Astrocyte (in vitro differentiated cells and primary cell): ENCODE measurements around the gene BMF. TPM values are rescaled to one million over a fixed set of nuclear protein-coding genes. Genes with fewer than 3 reads are reported as not detected.
"Not testable (repeated sequence)": the region's sequence is repeated elsewhere in the genome, so short reads cannot be mapped to it uniquely, and the experiment has no call there.

ENCODE experiments used
- DNase-seq: peaks from one replicate; pipeline ENCODE4 v3.0.0-alpha.2; 2010; ENCODE audit warnings: low read depth
- FAIRE-seq: peaks from 2 replicates; lab custom pipeline; 2011; peaks lifted over from hg19 to GRCh38; lab: Jason Lieb, UNC
- H2AFZ ChIP-seq: 2 replicates; pipeline ENCODE4 v1.6.0; 2012; ENCODE audit warnings: low read depth, low read length, inconsistent platforms
- H3K27ac ChIP-seq: 2 replicates; pipeline ENCODE4 v1.5.1; 2011; ENCODE audit warnings: low read depth, low read length, inconsistent platforms
- H3K27me3 ChIP-seq: 2 replicates; pipeline ENCODE4 v1.6.0; 2011; ENCODE audit warnings: low read length, inconsistent platforms; ENCODE audit not compliant: insufficient read depth
- H3K36me3 ChIP-seq: 2 replicates; pipeline ENCODE4 v1.5.1; 2011; ENCODE audit warnings: low read length, inconsistent platforms; ENCODE audit not compliant: insufficient read depth
- H3K4me1 ChIP-seq: 2 replicates; pipeline ENCODE4 v1.5.1; 2011; ENCODE audit warnings: low read length, inconsistent platforms; ENCODE audit not compliant: insufficient read depth
- H3K4me2 ChIP-seq: 2 replicates; pipeline ENCODE4 v1.6.0; 2012; ENCODE audit warnings: low read length, inconsistent platforms
- H3K4me3 ChIP-seq: 2 replicates; pipeline ENCODE4 v1.5.1; 2011; ENCODE audit warnings: low read depth, mild to moderate bottlenecking, low read length, inconsistent platforms; ENCODE audit not compliant: insufficient read depth
- H3K79me2 ChIP-seq: 2 replicates; pipeline ENCODE4 v1.6.0; 2012; ENCODE audit warnings: mild to moderate bottlenecking, low read length, inconsistent platforms; ENCODE audit not compliant: insufficient read depth
- H3K9ac ChIP-seq: 2 replicates; pipeline ENCODE4 v1.6.0; 2012; ENCODE audit warnings: mild to moderate bottlenecking, low read length, inconsistent platforms
- H3K9me3 ChIP-seq: 2 replicates; pipeline ENCODE4 v1.5.1; 2012; ENCODE audit warnings: low read depth, mild to moderate bottlenecking, low read length, inconsistent platforms; ENCODE audit not compliant: insufficient read depth
- H4K20me1 ChIP-seq: 2 replicates; pipeline ENCODE4 v1.6.0; 2012; ENCODE audit warnings: low read length, inconsistent platforms; ENCODE audit not compliant: insufficient read depth
- H3K27ac Mint-ChIP-seq: one replicate; pipeline ENCODE4 v1.8.0; 2021; ENCODE audit warnings: mild to moderate bottlenecking, mixed read lengths; ENCODE audit not compliant: unreplicated experiment
- H3K27me3 Mint-ChIP-seq: one replicate; pipeline ENCODE4 v1.8.0; 2021; ENCODE audit warnings: low read depth, mixed read lengths; ENCODE audit not compliant: unreplicated experiment
- H3K36me3 Mint-ChIP-seq: one replicate; pipeline ENCODE4 v1.8.0; 2021; ENCODE audit warnings: low read depth, mixed read lengths; ENCODE audit not compliant: unreplicated experiment
- H3K4me1 Mint-ChIP-seq: one replicate; pipeline ENCODE4 v1.8.0; 2021; ENCODE audit warnings: low read depth, mixed read lengths; ENCODE audit not compliant: unreplicated experiment
- H3K4me3 Mint-ChIP-seq: one replicate; pipeline ENCODE4 v1.8.0; 2021; ENCODE audit warnings: mild to moderate bottlenecking, moderate library complexity, mixed read lengths; ENCODE audit not compliant: unreplicated experiment
- H3K9me3 Mint-ChIP-seq: one replicate; pipeline ENCODE4 v1.8.0; 2021; ENCODE audit warnings: mild to moderate bottlenecking, mixed read lengths; ENCODE audit not compliant: unreplicated experiment
- EZH2 ChIP-seq: IDR thresholded peaks from 2 replicates; pipeline ENCODE4 v1.6.1; 2012; ENCODE audit warnings: mild to moderate bottlenecking, low read length, inconsistent platforms; ENCODE audit not compliant: insufficient read depth
- total RNA-seq: library from RNA; stranded (reverse); gene quantifications from 2 replicates; pipeline ENCODE4 v1.2.1, GENCODE V29; 2021
- TF ChIP-seq, protein P1 (sequence below): IDR thresholded peaks from 2 replicates; pipeline ENCODE4 v1.5.1; 2011; ENCODE audit warnings: low read depth, mild to moderate bottlenecking, inconsistent platforms, low read length, moderate library complexity; ENCODE audit not compliant: insufficient read depth

BMF gene
- total RNA-seq, 1 donor from 2014 or later, result 31.8 TPM

DNA sequence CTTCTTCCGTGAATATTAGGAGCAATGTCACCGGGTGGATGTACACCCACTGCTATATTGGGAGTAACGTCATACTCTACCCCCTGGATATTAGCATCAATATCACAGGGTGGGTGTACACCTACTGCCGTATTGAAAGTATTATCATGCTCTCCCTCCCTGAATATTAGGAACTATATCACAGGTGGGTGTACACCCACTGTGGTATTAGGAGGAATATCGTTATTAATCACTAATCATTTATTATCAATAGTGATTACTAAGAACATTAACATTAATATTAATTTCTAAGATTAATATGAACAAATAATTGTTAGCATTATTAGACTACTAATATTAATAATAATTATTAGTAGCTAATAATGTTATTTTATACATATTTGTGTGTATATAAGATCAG, 21.4 kb upstream of the BMF start:
- H3K27ac ChIP-seq, result no peak overlapping the region
- H4K20me1 ChIP-seq, result no peaks in the 10 kb centered on the region
- H3K4me3 Mint-ChIP-seq, result no peak overlapping the region
- no peaks in the 10 kb centered on the region for H3K36me3 Mint-ChIP-seq
- H3K4me1 Mint-ChIP-seq, result peaks cover 4% of the 10 kb centered on the region
- no peaks in the 10 kb centered on the region for H3K27me3 ChIP-seq
- no peaks in the 10 kb centered on the region for H3K79me2 ChIP-seq
- no peaks in the 10 kb centered on the region for H3K4me1 ChIP-seq
- no peaks in the 10 kb centered on the region for H3K9me3 ChIP-seq
- FAIRE-seq, result no peak
- no peak overlapping the region for H3K4me2 ChIP-seq
- TF ChIP-seq, protein P1, sequence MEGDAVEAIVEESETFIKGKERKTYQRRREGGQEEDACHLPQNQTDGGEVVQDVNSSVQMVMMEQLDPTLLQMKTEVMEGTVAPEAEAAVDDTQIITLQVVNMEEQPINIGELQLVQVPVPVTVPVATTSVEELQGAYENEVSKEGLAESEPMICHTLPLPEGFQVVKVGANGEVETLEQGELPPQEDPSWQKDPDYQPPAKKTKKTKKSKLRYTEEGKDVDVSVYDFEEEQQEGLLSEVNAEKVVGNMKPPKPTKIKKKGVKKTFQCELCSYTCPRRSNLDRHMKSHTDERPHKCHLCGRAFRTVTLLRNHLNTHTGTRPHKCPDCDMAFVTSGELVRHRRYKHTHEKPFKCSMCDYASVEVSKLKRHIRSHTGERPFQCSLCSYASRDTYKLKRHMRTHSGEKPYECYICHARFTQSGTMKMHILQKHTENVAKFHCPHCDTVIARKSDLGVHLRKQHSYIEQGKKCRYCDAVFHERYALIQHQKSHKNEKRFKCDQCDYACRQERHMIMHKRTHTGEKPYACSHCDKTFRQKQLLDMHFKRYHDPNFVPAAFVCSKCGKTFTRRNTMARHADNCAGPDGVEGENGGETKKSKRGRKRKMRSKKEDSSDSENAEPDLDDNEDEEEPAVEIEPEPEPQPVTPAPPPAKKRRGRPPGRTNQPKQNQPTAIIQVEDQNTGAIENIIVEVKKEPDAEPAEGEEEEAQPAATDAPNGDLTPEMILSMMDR, result no peak
- TF ChIP-seq EZH2, result no peak
- no peaks in the 10 kb centered on the region for H3K36me3 ChIP-seq
- DNase-seq, result no peak
- no peak overlapping the region for H3K27ac Mint-ChIP-seq
- peaks cover 21% of the 10 kb centered on the region for H3K27me3 Mint-ChIP-seq
- no peak overlapping the region for H3K9ac ChIP-seq
- no peak overlapping the region for H2AFZ ChIP-seq
- no peaks in the 10 kb centered on the region for H3K9me3 Mint-ChIP-seq
- H3K4me3 ChIP-seq, result no peak overlapping the region

DNA sequence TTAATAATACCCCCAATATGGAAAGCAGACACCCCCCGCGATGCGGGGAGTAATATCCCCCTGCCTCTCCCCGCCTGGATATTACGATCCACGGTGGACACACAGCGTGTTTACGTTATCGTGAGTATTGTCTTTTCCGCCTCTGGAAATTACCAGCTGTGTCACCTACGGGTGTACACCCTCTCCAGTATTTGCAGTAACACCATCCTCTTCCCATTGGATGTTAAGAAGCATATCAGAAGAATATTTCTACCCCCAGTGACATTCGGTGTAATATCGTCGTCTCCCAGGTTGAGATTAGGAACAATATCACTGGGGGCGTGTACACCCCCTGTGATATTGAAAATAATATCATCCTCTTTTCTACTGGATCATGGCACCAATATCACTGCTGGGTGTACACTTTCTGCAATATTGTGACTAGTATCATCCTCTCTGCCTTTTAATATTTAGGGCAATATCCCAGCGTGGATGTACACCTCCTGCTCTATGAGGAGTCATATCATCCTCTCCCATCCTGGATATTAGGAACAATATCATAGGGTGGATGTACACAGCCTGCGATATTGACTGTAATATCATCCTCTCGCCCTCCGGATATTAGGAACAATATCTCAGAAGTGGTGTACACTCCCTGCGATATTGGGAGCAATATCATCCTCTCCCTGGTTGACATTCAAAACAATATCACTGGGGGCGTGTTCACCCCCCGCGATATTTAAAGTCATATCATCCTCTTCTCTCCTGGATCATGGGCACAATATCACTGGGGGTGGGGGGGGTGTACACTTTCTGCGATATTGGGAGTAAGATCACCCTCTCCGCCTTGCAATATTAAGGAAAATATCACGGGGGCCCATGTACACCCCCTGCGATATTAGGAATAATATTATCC, 20.3 kb upstream of the BMF start:
- no peaks in the 10 kb centered on the region for H3K4me1 Mint-ChIP-seq
- no peak overlapping the region for H3K4me2 ChIP-seq
- H4K20me1 ChIP-seq, result no peaks in the 10 kb centered on the region
- H3K27me3 ChIP-seq, result no peaks in the 10 kb centered on the region
- H3K4me3 Mint-ChIP-seq, result no peak overlapping the region
- H3K4me1 ChIP-seq, result no peaks in the 10 kb centered on the region
- no peaks in the 10 kb centered on the region for H3K9me3 Mint-ChIP-seq
- no peak overlapping the region for H3K27ac Mint-ChIP-seq
- H2AFZ ChIP-seq, result no peak overlapping the region
- TF ChIP-seq, protein P1, result no peak
- no peak for TF ChIP-seq EZH2
- no peaks in the 10 kb centered on the region for H3K79me2 ChIP-seq
- H3K36me3 ChIP-seq, result no peaks in the 10 kb centered on the region
- no peak overlapping the region for H3K27ac ChIP-seq
- H3K4me3 ChIP-seq, result no peak overlapping the region
- FAIRE-seq (no peak), DNase-seq (no peak)
- H3K9me3 ChIP-seq, result no peaks in the 10 kb centered on the region
- no peak overlapping the region for H3K9ac ChIP-seq
- no peaks in the 10 kb centered on the region for H3K36me3 Mint-ChIP-seq
- peaks cover 25% of the 10 kb centered on the region for H3K27me3 Mint-ChIP-seq

DNA sequence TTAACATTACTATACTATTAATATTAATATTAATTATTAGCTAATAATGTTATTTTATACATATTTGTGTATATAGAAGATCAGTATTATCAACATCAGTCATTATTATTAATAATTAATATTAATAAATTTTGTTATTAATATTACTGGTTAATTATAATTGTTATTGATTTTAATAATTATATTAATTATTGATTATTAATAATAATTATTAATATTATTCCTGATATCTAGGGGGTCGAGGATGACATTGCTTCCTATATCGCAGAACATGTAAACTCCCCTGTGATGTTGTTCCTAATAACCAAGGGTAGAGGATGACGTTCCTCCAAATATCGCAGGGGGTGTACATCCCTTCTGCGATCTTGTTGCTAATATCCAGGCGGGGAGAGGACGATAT, 17.3 kb upstream of the BMF start:
- Histone ChIP-seq H3K27ac (no peak overlapping the region), H4K20me1 (no peaks in the 10 kb centered on the region), H3K4me2 (no peak overlapping the region), H3K9me3 (no peaks in the 10 kb centered on the region), H3K4me3 (no peak overlapping the region), H3K4me1 (no peaks in the 10 kb centered on the region), H2AFZ (no peak overlapping the region), H3K27me3 (peaks cover 4% of the 10 kb centered on the region), H3K79me2 (no peaks in the 10 kb centered on the region), H3K9ac (no peak overlapping the region), H3K36me3 (no peaks in the 10 kb centered on the region)
- Mint-ChIP-seq H3K27ac (no peak overlapping the region), H3K4me3 (no peak overlapping the region), H3K9me3 (no peaks in the 10 kb centered on the region), H3K27me3 (peaks cover 34% of the 10 kb centered on the region), H3K36me3 (no peaks in the 10 kb centered on the region), H3K4me1 (peaks cover 2% of the 10 kb centered on the region)
- TF ChIP-seq, protein P1, result no peak
- TF ChIP-seq EZH2, result no peak
- FAIRE-seq, result no peak
- no peak for DNase-seq

DNA sequence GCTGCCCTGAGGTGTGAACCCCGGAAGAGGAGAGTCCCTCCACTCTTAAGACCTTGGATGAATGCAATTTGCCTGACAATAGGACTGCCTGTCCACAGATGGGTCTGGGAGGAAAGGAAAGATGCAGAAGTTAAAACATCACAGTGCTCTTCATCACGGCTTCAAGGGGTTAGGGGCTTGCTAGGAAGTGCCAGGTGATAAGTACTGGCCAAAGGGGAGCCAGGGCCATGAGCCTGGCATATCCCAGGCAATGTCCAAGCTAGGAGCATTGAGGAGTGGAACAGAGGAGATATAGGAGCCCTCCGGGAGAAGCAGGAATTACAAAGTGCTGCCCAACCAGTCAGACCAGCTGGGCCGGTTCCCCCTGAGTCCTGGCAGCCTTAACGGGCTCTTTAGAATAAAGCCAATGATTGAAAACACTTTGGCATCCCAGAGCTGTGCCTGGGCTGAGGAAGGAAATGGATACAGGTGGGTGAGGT, 16.2 kb upstream of the BMF start:
- not testable (repeated sequence) for H3K4me3 ChIP-seq, H3K36me3 Mint-ChIP-seq, H3K4me1 ChIP-seq, H3K27ac ChIP-seq, H4K20me1 ChIP-seq, H2AFZ ChIP-seq, H3K9me3 ChIP-seq, H3K4me3 Mint-ChIP-seq, H3K9ac ChIP-seq, H3K9me3 Mint-ChIP-seq, H3K4me2 ChIP-seq, H3K27me3 ChIP-seq, DNase-seq, H3K27ac Mint-ChIP-seq, FAIRE-seq, H3K4me1 Mint-ChIP-seq, H3K79me2 ChIP-seq, H3K36me3 ChIP-seq
- H3K27me3 Mint-ChIP-seq, result peaks cover 33% of the 10 kb centered on the region
